GM18526 (cell line): Measurements from ENCODE around the gene ZNF248.

Experiments used
- POLR2A ChIP-seq: IDR thresholded peaks from 3 replicates; pipeline ENCODE4 v1.6.1; 2011; ENCODE audit not compliant: insufficient read length; ENCODE audit errors: extremely low read depth

The ZNF248 gene

GRCh38 chr10:37854626-37855025 is 2.8 kb downstream of the ZNF248 start:
- no peak for TF ChIP-seq POLR2A

GRCh38 chr10:37844644-37845043 is 12.8 kb downstream of the ZNF248 start:
- no peak for TF ChIP-seq POLR2A

- no peak for TF ChIP-seq POLR2A
Observed at GRCh38 chr10:37839243-37839642, 18.2 kb downstream of the ZNF248 start.

- no peak for TF ChIP-seq POLR2A
Observed at GRCh38 chr10:37831495-37832333, 25.7 kb downstream of the ZNF248 start.

GRCh38 chr10:37826806-37827205 is 30.6 kb downstream of the ZNF248 start:
- no peak for TF ChIP-seq POLR2A

- no peak for TF ChIP-seq POLR2A
Observed at GRCh38 chr10:37821237-37821636, 36.2 kb downstream of the ZNF248 start.

GRCh38 chr10:37819797-37820196 is 37.6 kb downstream of the ZNF248 start:
- no peak for TF ChIP-seq POLR2A

GRCh38 chr10:37816290-37816689 is 41.1 kb downstream of the ZNF248 start:
- TF ChIP-seq POLR2A = no peak

- no peak for TF ChIP-seq POLR2A
Observed at GRCh38 chr10:37813763-37814162, 43.6 kb downstream of the ZNF248 start.

GRCh38 chr10:37812290-37812689 is 45.1 kb downstream of the ZNF248 start:
- no peak for TF ChIP-seq POLR2A

GRCh38 chr10:37803269-37803668 is 54.1 kb downstream of the ZNF248 start:
- TF ChIP-seq POLR2A = no peak

GRCh38 chr10:37801557-37801956 is 55.9 kb downstream of the ZNF248 start:
- TF ChIP-seq POLR2A = no peak

GRCh38 chr10:37794305-37794976 is 63.0 kb downstream of the ZNF248 start:
- no peak for TF ChIP-seq POLR2A

- TF ChIP-seq POLR2A = no peak
Observed at GRCh38 chr10:37789590-37789989, 67.8 kb downstream of the ZNF248 start.

GRCh38 chr10:37784678-37785077 is 72.7 kb downstream of the ZNF248 start:
- TF ChIP-seq POLR2A = no peak

GRCh38 chr10:37780536-37780935 is 76.9 kb downstream of the ZNF248 start:
- no peak for TF ChIP-seq POLR2A
